ENCODE data around the gene CITED2. TPM values are rescaled to one million over a fixed set of nuclear protein-coding genes. Genes with fewer than 3 reads are reported as not detected.

The CITED2 gene
- total RNA-seq, 1 donor from 2014 or later, result 222 TPM

- H3K36me3 ChIP-seq, result no peaks in the 10 kb centered on the region
- no peaks in the 10 kb centered on the region for H3K27me3 ChIP-seq
- H3K79me2 ChIP-seq (ENCODE audit: low read depth), result peaks cover 17% of the 10 kb centered on the region
- Mint-ChIP-seq H3K4me1 (peaks cover 14% of the 10 kb centered on the region), H3K27me3 (ENCODE audit: insufficient read depth, low read depth) (no peaks in the 10 kb centered on the region), H3K27ac (no peak overlapping the region), H3K9me3 (peaks cover 15% of the 10 kb centered on the region), H3K36me3 (peaks cover 4% of the 10 kb centered on the region), H3K4me3 (no peak overlapping the region)
- peaks cover 13% of the 10 kb centered on the region for H3K4me1 ChIP-seq
- no peaks in the 10 kb centered on the region for H4K20me1 ChIP-seq (ENCODE audit: low read depth)
- TF ChIP-seq EZH2 (IDR thresholded peaks at IDR 0.05), result no peak
- no peak for TF ChIP-seq EZH2phosphoT487 (IDR thresholded peaks at IDR 0.05)
- no peaks in the 10 kb centered on the region for H3K9me3 ChIP-seq (ENCODE audit: low read depth)
- H3K9ac ChIP-seq, result no peak overlapping the region
- peaks cover 21% of the 10 kb centered on the region for H3F3A ChIP-seq (ENCODE audit: low read depth)
- H2AFZ ChIP-seq (replicated peaks), result no peak overlapping the region
- H3K4me3 ChIP-seq, result no peak overlapping the region
- no peak overlapping the region for H3K4me2 ChIP-seq
- DNase-seq (ENCODE audit: low spot score), result no peak
- no peak overlapping the region for H3K27ac ChIP-seq
Observed at GRCh38 chr6:139380168-139380567, 5.7 kb upstream of the CITED2 start.

GRCh38 chr6:139378882-139379341 lies 4.5 kb upstream of the CITED2 start:
- peaks cover 14% of the 10 kb centered on the region for H3K4me1 Mint-ChIP-seq
- Histone ChIP-seq H3K36me3 (no peaks in the 10 kb centered on the region), H3K79me2 (ENCODE audit: low read depth) (peaks cover 22% of the 10 kb centered on the region), H4K20me1 (ENCODE audit: low read depth) (peaks cover 4% of the 10 kb centered on the region), H3K4me2 (no peak overlapping the region), H2AFZ (replicated peaks) (no peak overlapping the region), H3K4me1 (peaks cover 13% of the 10 kb centered on the region), H3K27me3 (no peaks in the 10 kb centered on the region), H3K9me3 (ENCODE audit: low read depth) (no peaks in the 10 kb centered on the region), H3K27ac (no peak overlapping the region), H3K4me3 (no peak overlapping the region), H3F3A (ENCODE audit: low read depth) (peaks cover 31% of the 10 kb centered on the region), H3K9ac (no peak overlapping the region)
- DNase-seq (ENCODE audit: low spot score), result no peak
- H3K4me3 Mint-ChIP-seq, result no peak overlapping the region
- no peak overlapping the region for H3K27ac Mint-ChIP-seq
- peaks cover 15% of the 10 kb centered on the region for H3K9me3 Mint-ChIP-seq
- TF ChIP-seq EZH2 (IDR thresholded peaks at IDR 0.05) (no peak), CTCF (IDR thresholded peaks at IDR 0.05) (no peak)
- H3K27me3 Mint-ChIP-seq (ENCODE audit: insufficient read depth, low read depth), result peaks cover under 1% of the 10 kb centered on the region
- H3K36me3 Mint-ChIP-seq, result peaks cover 10% of the 10 kb centered on the region

- no peak overlapping the region for H3K27ac Mint-ChIP-seq
- no peak overlapping the region for H2AFZ ChIP-seq (replicated peaks)
- H3K9me3 ChIP-seq (ENCODE audit: low read depth), result no peaks in the 10 kb centered on the region
- H3K9ac ChIP-seq, result no peak overlapping the region
- H3F3A ChIP-seq (ENCODE audit: low read depth), result peaks cover 38% of the 10 kb centered on the region
- H3K4me3 ChIP-seq, result no peak overlapping the region
- peaks cover 14% of the 10 kb centered on the region for H3K4me1 Mint-ChIP-seq
- H3K4me3 Mint-ChIP-seq, result no peak overlapping the region
- peaks cover 13% of the 10 kb centered on the region for H3K36me3 Mint-ChIP-seq
- no peaks in the 10 kb centered on the region for H3K36me3 ChIP-seq
- peaks cover 29% of the 10 kb centered on the region for H3K79me2 ChIP-seq (ENCODE audit: low read depth)
- peaks cover 11% of the 10 kb centered on the region for H4K20me1 ChIP-seq (ENCODE audit: low read depth)
- no peaks in the 10 kb centered on the region for H3K27me3 ChIP-seq
- no peak for DNase-seq (ENCODE audit: low spot score)
- peaks cover 12% of the 10 kb centered on the region for H3K9me3 Mint-ChIP-seq
- peaks cover 2% of the 10 kb centered on the region for H3K27me3 Mint-ChIP-seq (ENCODE audit: insufficient read depth, low read depth)
- TF ChIP-seq EZH2phosphoT487 (IDR thresholded peaks at IDR 0.05) (no peak), EZH2 (IDR thresholded peaks at IDR 0.05) (no peak), CTCF (IDR thresholded peaks at IDR 0.05) (no peak)
- no peak overlapping the region for H3K27ac ChIP-seq
- H3K4me2 ChIP-seq, result no peak overlapping the region
- H3K4me1 ChIP-seq, result peaks cover 13% of the 10 kb centered on the region
Observed at GRCh38 chr6:139378226-139378625, 3.8 kb upstream of the CITED2 start.

- peak overlapping the region; percentile 98 for H3K27ac ChIP-seq
- no peak overlapping the region for H3K9ac ChIP-seq
- no peaks in the 10 kb centered on the region for H3K9me3 ChIP-seq (ENCODE audit: low read depth)
- peaks cover 44% of the 10 kb centered on the region for H3K79me2 ChIP-seq (ENCODE audit: low read depth)
- peaks cover 26% of the 10 kb centered on the region for H4K20me1 ChIP-seq (ENCODE audit: low read depth)
- TF ChIP-seq CTCF (IDR thresholded peaks at IDR 0.05) (no peak), EZH2phosphoT487 (IDR thresholded peaks at IDR 0.05) (no peak)
- peaks cover 6% of the 10 kb centered on the region for H3K9me3 Mint-ChIP-seq
- peaks cover 20% of the 10 kb centered on the region for H3K36me3 Mint-ChIP-seq
- peak; percentile 26 for DNase-seq (ENCODE audit: low spot score)
- H3K4me1 Mint-ChIP-seq, result peaks cover 18% of the 10 kb centered on the region
- H3K4me1 ChIP-seq, result peaks cover 13% of the 10 kb centered on the region
- H2AFZ ChIP-seq (replicated peaks), result no peak overlapping the region
- peak overlapping the region; percentile 96 for H3K4me3 ChIP-seq
- H3K27ac Mint-ChIP-seq, result peak overlapping the region; percentile 100
- peaks cover 2% of the 10 kb centered on the region for H3K27me3 Mint-ChIP-seq (ENCODE audit: insufficient read depth, low read depth)
- H3F3A ChIP-seq (ENCODE audit: low read depth), result peaks cover 50% of the 10 kb centered on the region
- peak overlapping the region; percentile 100 for H3K4me3 Mint-ChIP-seq
- H3K36me3 ChIP-seq, result peaks cover 7% of the 10 kb centered on the region
- H3K4me2 ChIP-seq, result peak overlapping the region; percentile 95
- no peaks in the 10 kb centered on the region for H3K27me3 ChIP-seq
Observed at GRCh38 chr6:139376604-139377218, 2.3 kb upstream of the CITED2 start.

All from neural progenitor cell (in vitro differentiated cells).